Keratinocyte (primary cell): ENCODE measurements around the gene C7. TPM values are rescaled to one million over a fixed set of nuclear protein-coding genes. Genes with fewer than 3 reads are reported as not detected.
"Not testable (repeated sequence)": the region's sequence is repeated elsewhere in the genome, so short reads cannot be mapped to it uniquely, and the experiment has no call there.

Experiments used
- DNase-seq: peaks from one replicate; pipeline ENCODE4 v3.0.0-alpha.2; 2011; ENCODE audit warnings: low read depth, missing footprints, low spot score
- FAIRE-seq: peaks from 2 replicates; lab custom pipeline; 2011; peaks lifted over from hg19 to GRCh38; lab: Jason Lieb, UNC
- H2AFZ ChIP-seq: 2 replicates; pipeline ENCODE4 v1.6.0; 2012; ENCODE audit warnings: low read length, control low read depth, inconsistent platforms; ENCODE audit not compliant: control insufficient read depth
- H3K27ac ChIP-seq: 2 replicates; pipeline ENCODE4 v1.5.1; 2011; ENCODE audit warnings: low read length; ENCODE audit not compliant: control insufficient read depth, insufficient read depth
- H3K27me3 ChIP-seq: 3 replicates; pipeline ENCODE4 v1.6.0; 2011; ENCODE audit warnings: low read length; ENCODE audit not compliant: control insufficient read depth, insufficient read depth; ENCODE audit errors: extremely low read depth
- H3K36me3 ChIP-seq, 2 experiments: 2 replicates in 1 of 2; 3 replicates in 1 of 2; pipeline ENCODE4 v1.5.1; 2011; ENCODE audit warnings: low read length in 2 of 2, mild to moderate bottlenecking in 1 of 2; ENCODE audit not compliant: control insufficient read depth in 2 of 2, insufficient read depth in 2 of 2; ENCODE audit errors: extremely low read depth in 1 of 2
- H3K4me1 ChIP-seq: 3 replicates; pipeline ENCODE4 v1.5.1; 2011; ENCODE audit warnings: low read length; ENCODE audit not compliant: control insufficient read depth, insufficient read depth; ENCODE audit errors: extremely low read depth
- H3K4me2 ChIP-seq: 3 replicates; pipeline ENCODE4 v1.6.0; 2011; ENCODE audit warnings: low read depth, low read length; ENCODE audit not compliant: control insufficient read depth, insufficient read depth; ENCODE audit errors: extremely low read depth
- H3K4me3 ChIP-seq, 3 experiments: fragments of 200-600 bp in 1 of 3; sonication (generic) in 1 of 3; 2 replicates in 2 of 3; 3 replicates in 1 of 3; pipeline ENCODE4 v1.5.1; 2011 to 2016; ENCODE audit warnings: low read length in 3 of 3, mild to moderate bottlenecking in 3 of 3, control low read depth in 2 of 3, inconsistent platforms in 1 of 3, low read depth in 1 of 3, mixed read lengths in 1 of 3, mixed run types in 1 of 3, moderate library complexity in 1 of 3; ENCODE audit not compliant: control insufficient read depth in 2 of 3, insufficient read depth in 2 of 3; ENCODE audit errors: extremely low read depth in 1 of 3
- H3K79me2 ChIP-seq: 2 replicates; pipeline ENCODE4 v1.6.0; 2012; ENCODE audit warnings: low read length; ENCODE audit not compliant: control insufficient read depth, insufficient read depth
- H3K9ac ChIP-seq: 3 replicates; pipeline ENCODE4 v1.6.0; 2011; ENCODE audit warnings: low read length; ENCODE audit not compliant: control insufficient read depth, insufficient read depth; ENCODE audit errors: extremely low read depth
- H3K9me1 ChIP-seq: 3 replicates; pipeline ENCODE4 v1.6.0; 2011; ENCODE audit warnings: low read length; ENCODE audit not compliant: control insufficient read depth, insufficient read depth; ENCODE audit errors: extremely low read depth
- H3K9me3 ChIP-seq: 2 replicates; pipeline ENCODE4 v1.5.1; 2012; ENCODE audit warnings: low read depth, low read length; ENCODE audit not compliant: control insufficient read depth
- H4K20me1 ChIP-seq: 3 replicates; pipeline ENCODE4 v1.6.0; 2011; ENCODE audit warnings: low read length; ENCODE audit not compliant: control insufficient read depth, insufficient read depth; ENCODE audit errors: extremely low read depth
- CTCF ChIP-seq, 3 experiments: IDR thresholded peaks in 1 of 3; conservative IDR thresholded peaks in 1 of 3; optimal IDR thresholded peaks in 1 of 3; 2 replicates in 2 of 3; 3 replicates in 1 of 3; pipeline versions ENCODE3 to v1.5.1; 2011; ENCODE audit warnings: low read length in 3 of 3, mild to moderate bottlenecking in 3 of 3, moderate library complexity in 2 of 3, control low read depth in 1 of 3, inconsistent platforms in 1 of 3; ENCODE audit not compliant: insufficient read depth in 2 of 3; ENCODE audit errors: extremely low read depth in 1 of 3
- EZH2 ChIP-seq: IDR thresholded peaks from one replicate; pipeline ENCODE4 v1.6.1; 2012; ENCODE audit warnings: inconsistent platforms, mild to moderate bottlenecking, low read length, moderate library complexity
- dilution Hi-C: fragments of 300-500 bp; cut with MboI; formaldehyde crosslinking; loops from one replicate; pipeline ENCODE4 v1.7.0; 2020; ENCODE audit warnings: low sequenced_read_pairs; ENCODE audit not compliant: extremely low pct_ligation_motif_present
- polyA minus RNA-seq, 3 experiments: library from RNA; depleted of rRNA, polyadenylated mRNA; stranded (reverse); fragments of >200 nt; gene quantifications; 1 replicate in 1 of 3; 2 replicates in 1 of 3; 3 replicates in 1 of 3; pipeline ENCODE4 v1.2.3, GENCODE V29; 2011
- polyA plus RNA-seq, 5 experiments: library from polyadenylated mRNA; depleted of rRNA in 3 of 5; stranded (reverse) in 3 of 5; stranded (forward) in 1 of 5; unstranded in 1 of 5; fragments of >200 nt; gene quantifications; 1 replicate in 1 of 5; 2 replicates in 3 of 5; 3 replicates in 1 of 5; pipeline versions ENCODE4 v1.2.1 to v1.2.3, GENCODE V29; 2011 to 2012; ENCODE audit warnings: missing spikeins in 2 of 5, low read depth in 1 of 5, low replicate concordance in 1 of 5

C7 gene
- polyA plus RNA-seq (not detected in 3 replicates), polyA minus RNA-seq (not detected in 3 replicates)
- polyA plus RNA-seq (2011; ENCODE audit: low read depth): not detected
- not detected in 2 replicates for polyA plus RNA-seq (2011; cell fraction: cytosol; rRNA removed)
- not detected in 2 replicates for polyA plus RNA-seq (2011; cell fraction: nucleus; rRNA removed)
- polyA plus RNA-seq (2012; ENCODE audit: low replicate concordance): not detected in 2 replicates
- polyA minus RNA-seq (2011; cell fraction: cytosol; rRNA and poly(A)+ RNA removed): not detected
- polyA minus RNA-seq (2011; cell fraction: nucleus; rRNA and poly(A)+ RNA removed): not detected in 2 replicates

GRCh38 chr5:40909264-40909663 is at the start of gene C7:
Gene C7 (plus strand): TSS chr5:40909497. CDS start chr5:40909611, 114 bp downstream.
- no peak for TF ChIP-seq CTCF (optimal IDR thresholded peaks at IDR 0.05 in 1 of 3, IDR thresholded peaks at IDR 0.05 in 1 of 3, conservative IDR thresholded peaks at IDR 0.05 in 1 of 3; ENCODE audit: extremely low read depth in 1 of 3, insufficient read depth in 2 of 3, low read length in 3 of 3)
- no peak for TF ChIP-seq EZH2
- Histone ChIP-seq H3K27ac (no peak within 1 kb of the TSS), H3K27me3 (no peaks in the 10 kb centered on the region), H3K4me2 (no peak within 1 kb of the TSS), H3K9ac (no peak within 1 kb of the TSS), H4K20me1 (no peaks in the 10 kb centered on the region), H3K4me1 (no peaks in the 10 kb centered on the region), H3K36me3 (no peaks in the 10 kb centered on the region), H3K79me2 (no peaks in the 10 kb centered on the region), H3K4me3 (no peak within 1 kb of the TSS), H3K9me3 (no peaks in the 10 kb centered on the region), H3K9me1 (no peaks in the 10 kb centered on the region), H2AFZ (no peak within 1 kb of the TSS)
- DNase-seq: no peak
- FAIRE-seq: no peak
- dilution Hi-C loops: no loop called here

GRCh38 chr5:40860711-40861110 is 48.6 kb upstream of the C7 start:
- H3K27me3 ChIP-seq: no peaks in the 10 kb centered on the region
- H3K9ac ChIP-seq: no peak overlapping the region
- no peaks in the 10 kb centered on the region for H3K36me3 ChIP-seq
- H3K27ac ChIP-seq: no peak overlapping the region
- no peak overlapping the region for H2AFZ ChIP-seq
- H3K4me2 ChIP-seq: no peak overlapping the region
- dilution Hi-C loops: no loop called here
- no peaks in the 10 kb centered on the region for H3K4me1 ChIP-seq
- H3K79me2 ChIP-seq: no peaks in the 10 kb centered on the region
- TF ChIP-seq EZH2 (no peak), CTCF (optimal IDR thresholded peaks at IDR 0.05 in 1 of 3, IDR thresholded peaks at IDR 0.05 in 1 of 3, conservative IDR thresholded peaks at IDR 0.05 in 1 of 3; ENCODE audit: extremely low read depth in 1 of 3, insufficient read depth in 2 of 3, low read length in 3 of 3) (no peak)
- H3K9me3 ChIP-seq: no peaks in the 10 kb centered on the region
- DNase-seq (no peak), FAIRE-seq (no peak)
- no peaks in the 10 kb centered on the region for H3K9me1 ChIP-seq
- no peaks in the 10 kb centered on the region for H4K20me1 ChIP-seq
- H3K4me3 ChIP-seq: no peak overlapping the region

- H3K4me1 ChIP-seq, dilution Hi-C loops, H4K20me1 ChIP-seq, H3K27me3 ChIP-seq, FAIRE-seq, H3K9me3 ChIP-seq, H3K27ac ChIP-seq, H3K79me2 ChIP-seq, H3K9ac ChIP-seq, H3K4me2 ChIP-seq, H2AFZ ChIP-seq, H3K4me3 ChIP-seq, DNase-seq, H3K36me3 ChIP-seq, H3K9me1 ChIP-seq: not testable (repeated sequence)
Observed at GRCh38 chr5:40865004-40865403, 44.3 kb upstream of the C7 start.
